Nephron (organoid): Measurements from ENCODE around the gene NUAK1.

Experiments used
- H3K27ac Mint-ChIP-seq, 3 experiments: 2 replicates each; pipeline ENCODE4 v1.8.0; 2020; ENCODE audit warnings: mixed read lengths in 3 of 3, mild to moderate bottlenecking in 2 of 3, moderate library complexity in 1 of 3
- H3K27me3 Mint-ChIP-seq: 2 replicates; pipeline ENCODE4 v1.8.0; 2021; ENCODE audit warnings: low read depth, mild to moderate bottlenecking, moderate library complexity, mixed read lengths
- H3K36me3 Mint-ChIP-seq: 2 replicates; pipeline ENCODE4 v1.8.0; 2020; ENCODE audit warnings: low read depth, mixed read lengths
- H3K4me1 Mint-ChIP-seq: 2 replicates; pipeline ENCODE4 v1.8.0; 2020; ENCODE audit warnings: mixed read lengths
- H3K4me3 Mint-ChIP-seq, 3 experiments: 2 replicates each; pipeline ENCODE4 v1.8.0; 2020; ENCODE audit warnings: mild to moderate bottlenecking in 3 of 3, mixed read lengths in 3 of 3, moderate library complexity in 2 of 3
- H3K9me3 Mint-ChIP-seq: 2 replicates; pipeline ENCODE4 v1.8.0; 2020; ENCODE audit warnings: mixed read lengths
- CTCF ChIP-seq, 3 experiments: fragments of 200-600 bp; sonication (generic); IDR thresholded peaks; one replicate each; pipeline ENCODE4 v1.5.0; 2021; ENCODE audit warnings: antibody characterized with exemption in 3 of 3; ENCODE audit not compliant: unreplicated experiment in 3 of 3

Gene NUAK1

GRCh38 chr12:106140223-106140986 lies 1.7 kb upstream of the NUAK1 start:
- no peaks in the 10 kb centered on the region for H3K27me3 Mint-ChIP-seq
- peaks cover 3% of the 10 kb centered on the region for H3K36me3 Mint-ChIP-seq
- H3K27ac Mint-ChIP-seq: peak overlapping the region; percentile 86 to 96 (median 95)
- no peak for TF ChIP-seq CTCF (IDR thresholded peaks at IDR 0.05; ENCODE audit: unreplicated experiment in 3 of 3)
- no peaks in the 10 kb centered on the region for H3K9me3 Mint-ChIP-seq
- H3K4me3 Mint-ChIP-seq: peak overlapping the region; percentile 85 to 92 (median 89)
- peaks cover 76% of the 10 kb centered on the region for H3K4me1 Mint-ChIP-seq

DNA sequence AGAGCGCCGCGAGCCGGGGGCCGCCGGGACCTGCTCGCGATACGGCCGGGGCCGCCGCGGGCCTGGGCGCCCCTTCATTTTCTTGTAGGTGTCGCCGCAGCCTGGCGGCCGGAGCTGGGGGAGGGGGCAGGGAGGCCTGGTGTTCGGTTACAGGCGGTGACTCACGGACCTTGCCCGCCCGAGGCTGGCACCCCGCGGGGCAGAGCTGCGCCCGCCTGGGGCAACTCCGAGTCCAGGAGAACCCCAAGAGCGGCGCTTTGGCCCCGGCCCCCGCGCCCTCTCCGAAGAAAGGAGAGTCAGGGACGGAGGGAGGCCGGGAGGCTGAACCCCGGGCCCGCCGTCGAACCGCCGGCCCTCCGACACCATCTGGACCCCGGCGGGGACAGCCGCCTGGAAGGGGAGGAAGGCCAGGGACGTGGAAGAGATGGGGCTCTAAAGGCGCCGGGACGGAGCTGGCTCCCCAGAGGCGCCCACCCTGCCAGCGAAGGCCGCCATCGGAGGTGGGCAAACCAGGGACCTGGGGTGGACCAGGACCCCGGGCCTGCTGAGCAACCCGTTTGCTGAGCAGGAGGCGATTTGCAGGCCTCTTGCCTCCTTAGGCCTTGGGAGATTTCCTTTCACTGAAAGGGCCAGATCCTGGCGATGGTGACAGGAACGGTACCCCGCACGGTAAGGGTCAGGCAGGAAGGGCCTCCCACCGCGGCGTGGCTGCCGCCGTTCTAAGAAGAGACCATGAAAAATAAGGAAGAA lies 843 bp upstream of the NUAK1 start:
- Mint-ChIP-seq H3K4me3 (peak overlapping the region; percentile 85 to 92 (median 89)), H3K27ac (peak overlapping the region; percentile 86 to 96 (median 95)), H3K9me3 (no peaks in the 10 kb centered on the region), H3K4me1 (peaks cover 76% of the 10 kb centered on the region), H3K27me3 (no peaks in the 10 kb centered on the region), H3K36me3 (peaks cover 3% of the 10 kb centered on the region)
- TF ChIP-seq CTCF (IDR thresholded peaks at IDR 0.05; ENCODE audit: unreplicated experiment in 3 of 3): no peak

- Mint-ChIP-seq H3K27ac (peak overlapping the region; percentile 87 to 92 (median 92)), H3K27me3 (no peaks in the 10 kb centered on the region), H3K9me3 (no peaks in the 10 kb centered on the region), H3K36me3 (peaks cover 3% of the 10 kb centered on the region), H3K4me3 (peak overlapping the region; percentile 88 to 98 (median 96)), H3K4me1 (peaks cover 77% of the 10 kb centered on the region)
- TF ChIP-seq CTCF (IDR thresholded peaks at IDR 0.05; ENCODE audit: unreplicated experiment in 3 of 3): no peak
Measured at GRCh38 chr12:106138357-106138632, 459 bp downstream of the NUAK1 start.

DNA sequence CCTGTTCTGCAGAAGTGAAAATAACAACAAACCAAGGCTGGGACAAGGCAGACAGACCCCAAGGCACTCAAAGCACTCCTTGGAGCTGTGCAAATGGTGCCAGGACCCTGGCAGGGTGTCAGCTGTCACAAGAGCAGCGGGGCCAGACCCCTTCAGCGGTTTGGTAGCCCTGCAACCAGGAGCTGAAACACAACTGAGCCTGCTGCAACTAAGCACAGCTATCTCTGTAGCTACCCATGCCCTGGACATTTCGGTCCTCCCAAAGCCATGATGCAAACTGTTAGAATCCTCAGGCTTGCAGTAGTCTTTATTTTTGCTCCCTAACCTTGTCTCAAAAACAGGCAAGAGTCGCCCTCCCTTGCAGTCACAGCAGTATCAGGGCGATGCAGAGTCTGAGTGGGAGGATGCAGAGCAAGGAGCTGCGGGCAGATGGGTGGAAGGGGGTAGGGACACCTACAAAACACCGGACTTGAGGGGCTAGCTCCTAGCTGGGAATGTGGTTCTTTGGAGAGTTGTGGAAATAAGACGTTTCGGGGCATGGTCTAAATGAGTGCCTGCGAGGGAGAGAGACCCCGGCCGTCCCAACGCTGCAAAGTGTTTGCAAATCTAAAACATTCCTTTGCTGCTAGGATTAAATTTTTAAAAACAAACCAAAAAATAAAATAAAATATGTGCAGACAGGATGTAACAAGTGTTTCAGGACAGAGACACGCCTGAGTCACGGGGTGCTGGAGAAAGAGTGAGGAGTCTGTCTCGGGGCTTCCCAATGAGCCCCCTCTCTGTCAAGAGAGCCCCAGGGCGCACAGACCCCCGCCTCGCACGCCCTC lies 1.0 kb downstream of the NUAK1 start:
- Mint-ChIP-seq H3K4me3 (peak overlapping the region; percentile 88 to 98 (median 96)), H3K4me1 (peaks cover 78% of the 10 kb centered on the region), H3K27me3 (no peaks in the 10 kb centered on the region), H3K9me3 (no peaks in the 10 kb centered on the region), H3K27ac (peak overlapping the region; percentile 87 to 92 (median 92)), H3K36me3 (peaks cover 3% of the 10 kb centered on the region)
- TF ChIP-seq CTCF (IDR thresholded peaks at IDR 0.05; ENCODE audit: unreplicated experiment in 3 of 3): no peak

- no peaks in the 10 kb centered on the region for H3K27me3 Mint-ChIP-seq
- TF ChIP-seq CTCF (IDR thresholded peaks at IDR 0.05; ENCODE audit: unreplicated experiment in 3 of 3): peak; percentile 93 to 96 (median 96)
Measured at GRCh38 chr12:106136263-106136662, 2.5 kb downstream of the NUAK1 start.

More at GRCh38 chr12:106136263-106136662, 2.5 kb downstream of the NUAK1 start:
- H3K4me1 Mint-ChIP-seq: peaks cover 81% of the 10 kb centered on the region
- peak overlapping the region; percentile 80 to 92 (median 92) for H3K27ac Mint-ChIP-seq
- H3K4me3 Mint-ChIP-seq: peak overlapping the region; percentile 84 to 98 (median 88)
- no peaks in the 10 kb centered on the region for H3K9me3 Mint-ChIP-seq
- H3K36me3 Mint-ChIP-seq: no peaks in the 10 kb centered on the region
